Tibial nerve (tissue), 3 donors: ENCODE results near the gene MFSD12.

Experiments used
- CTCF ChIP-seq, 5 experiments: fragments of 200-600 bp in 3 of 5; fragments of 450-650 bp in 2 of 5; sonication (generic) in 3 of 5; IDR thresholded peaks; one replicate each; pipeline ENCODE4 v1.5.1; 2016 to 2019; ENCODE audit warnings: antibody characterized with exemption in 5 of 5, mild to moderate bottlenecking in 3 of 5, moderate library complexity in 2 of 5
- POLR2A ChIP-seq, 2 donors: fragments of 450-650 bp; IDR thresholded peaks; one replicate each; pipeline ENCODE4 v1.6.1; 2017; ENCODE audit warnings: antibody characterized with exemption in 2 of 2, mild to moderate bottlenecking in 2 of 2, moderate library complexity in 2 of 2

- TF ChIP-seq CTCF (IDR thresholded peaks at IDR 0.05) (no peak), POLR2A (IDR thresholded peaks at IDR 0.05) (no peak)
These were observed 30.7 kb downstream of the MFSD12 start for GRCh38 chr19:3526507-3527237.
